Upper lobe of right lung (tissue), 1 donor: ENCODE measurements around the gene RNF144A. TPM values are rescaled to one million over a fixed set of nuclear protein-coding genes. Genes with fewer than 3 reads are reported as not detected.

Experiments used
- ATAC-seq: fragments of 200-7000 bp; cut with Tn5 transposase; one replicate; pipeline ENCODE4 v1.9.1; 2020; ENCODE audit warnings: mild to moderate bottlenecking, moderate library complexity
- DNase-seq: peaks from one replicate; pipeline ENCODE4 v3.0.0-alpha.2; 2020
- H3K27ac ChIP-seq: fragments of 200-600 bp; one replicate; pipeline ENCODE4 v1.8.0; 2022
- H3K27me3 ChIP-seq: fragments of 200-600 bp; one replicate; pipeline ENCODE4 v1.8.0; 2022; ENCODE audit warnings: mild to moderate bottlenecking
- H3K36me3 ChIP-seq: fragments of 200-600 bp; one replicate; pipeline ENCODE4 v1.8.0; 2022
- H3K4me1 ChIP-seq: fragments of 200-600 bp; one replicate; pipeline ENCODE4 v1.8.0; 2022
- H3K4me3 ChIP-seq: fragments of 200-600 bp; one replicate; pipeline ENCODE4 v1.8.0; 2022; ENCODE audit warnings: mild to moderate bottlenecking
- H3K9me3 ChIP-seq: fragments of 200-600 bp; one replicate; pipeline ENCODE4 v1.8.0; 2022
- CTCF ChIP-seq: fragments of 200-600 bp; IDR thresholded peaks from one replicate; pipeline ENCODE4 v1.8.0; 2022; ENCODE audit warnings: antibody characterized with exemption
- intact Hi-C: fragments of 100-400 bp; cut with DNase I; formaldehyde crosslinking; loops from one replicate; pipeline ENCODE4 v1.11.0; 2022
- total RNA-seq: library from RNA; stranded (reverse); fragmentation: NEBNext Ultra II Directional; extraction: Animal tissue kit (Norgen Biotek cat#: 25700); gene quantifications from one replicate; pipeline ENCODE4 v1.2.1, GENCODE V29; 2021
- donor health status: DM: no; HTN: yes; CAD: no; lungs with severe emphysema.

The RNF144A gene
- total RNA-seq, 1 donor from 2014 or later: 16.0 TPM

GRCh38 chr2:7003895-7004294 lies 86.7 kb downstream of the RNF144A start:
- no peak for TF ChIP-seq CTCF
- H3K4me1 ChIP-seq: peaks cover 21% of the 10 kb centered on the region
- no peaks in the 10 kb centered on the region for H3K27me3 ChIP-seq
- H3K4me3 ChIP-seq: no peak overlapping the region
- no peaks in the 10 kb centered on the region for H3K36me3 ChIP-seq
- H3K27ac ChIP-seq: no peak overlapping the region
- intact Hi-C loops: no loop called here
- DNase-seq (no peak), ATAC-seq (no peak)
- no peaks in the 10 kb centered on the region for H3K9me3 ChIP-seq

GRCh38 chr2:7004636-7005035 lies 87.4 kb downstream of the RNF144A start:
- intact Hi-C loops: no loop called here

GRCh38 chr2:7007488-7007845 lies 90.3 kb downstream of the RNF144A start:
- DNase-seq (no peak), ATAC-seq (no peak)
- H3K27ac ChIP-seq: no peak overlapping the region
- no peak for TF ChIP-seq CTCF
- peaks cover 23% of the 10 kb centered on the region for H3K4me1 ChIP-seq
- intact Hi-C loops: no loop called here
- no peaks in the 10 kb centered on the region for H3K9me3 ChIP-seq
- no peaks in the 10 kb centered on the region for H3K36me3 ChIP-seq
- H3K27me3 ChIP-seq: no peaks in the 10 kb centered on the region
- H3K4me3 ChIP-seq: peak overlapping the region; percentile 4

More at GRCh38 chr2:7004636-7005035, 87.4 kb downstream of the RNF144A start:
- Histone ChIP-seq H3K36me3 (no peaks in the 10 kb centered on the region), H3K4me1 (peaks cover 23% of the 10 kb centered on the region), H3K27ac (no peak overlapping the region), H3K27me3 (no peaks in the 10 kb centered on the region), H3K9me3 (no peaks in the 10 kb centered on the region), H3K4me3 (no peak overlapping the region)
- TF ChIP-seq CTCF: no peak
- no peak for ATAC-seq
- DNase-seq: no peak

GRCh38 chr2:7007846-7008741 lies 90.9 kb downstream of the RNF144A start:
- DNase-seq (peak; percentile 84), ATAC-seq (peak; percentile 81)
- Histone ChIP-seq H3K4me1 (peaks cover 23% of the 10 kb centered on the region), H3K27ac (peak overlapping the region; percentile 31), H3K36me3 (no peaks in the 10 kb centered on the region), H3K9me3 (no peaks in the 10 kb centered on the region), H3K27me3 (no peaks in the 10 kb centered on the region), H3K4me3 (peak overlapping the region; percentile 4)
- intact Hi-C loops: no loop called here
- TF ChIP-seq CTCF: peak; percentile 50

- H3K9me3 ChIP-seq: no peaks in the 10 kb centered on the region
- H3K27me3 ChIP-seq: no peaks in the 10 kb centered on the region
- no peak overlapping the region for H3K27ac ChIP-seq
- H3K4me3 ChIP-seq: no peak overlapping the region
- peaks cover 23% of the 10 kb centered on the region for H3K4me1 ChIP-seq
- ATAC-seq: no peak
- DNase-seq: no peak
- intact Hi-C loops: no loop called here
- no peak for TF ChIP-seq CTCF
- H3K36me3 ChIP-seq: no peaks in the 10 kb centered on the region
Observed at GRCh38 chr2:7009207-7009911, 92.1 kb downstream of the RNF144A start.
